Measurements from ENCODE around the gene FBXL15. TPM values are rescaled to one million over a fixed set of nuclear protein-coding genes. Genes with fewer than 3 reads are reported as not detected.

Gene FBXL15
- total and polyA plus RNA-seq, 2 experiments from 2014 or later = 18.5 to 36.1 TPM

- TF ChIP-seq ZNF462 (CRISPR knock-in tag; IDR thresholded peaks at IDR 0.05) (no peak), CREB1 (CRISPR knock-in tag; IDR thresholded peaks at IDR 0.05; ENCODE audit: low read depth) (no peak), STAT1 (IDR thresholded peaks at IDR 0.05; ENCODE audit: unreplicated experiment) (no peak)
Measured at GRCh38 chr10:102403115-102403514, 17.5 kb upstream of the FBXL15 start (continued).

- peaks cover under 1% of the 10 kb centered on the region; the same call in 1 of the 3 replicates for H3K36me3 Mint-ChIP-seq (ENCODE audit: low read depth)
- no peaks in the 10 kb centered on the region for H3K36me3 ChIP-seq (ENCODE audit: insufficient read depth)
- H3K4me1 ChIP-seq (ENCODE audit: insufficient read depth) = peaks cover 5% of the 10 kb centered on the region
- H3K27ac Mint-ChIP-seq = no peak overlapping the region
- H3K9me3 Mint-ChIP-seq = no peaks in the 10 kb centered on the region
- H3K27me3 Mint-ChIP-seq (ENCODE audit: insufficient read depth, low read depth, poor library complexity) = peaks cover 38% of the 10 kb centered on the region
- ATAC-seq (no peak), DNase-seq (ENCODE audit: low spot score) (no peak)
- H3K9me2 ChIP-seq (ENCODE audit: insufficient read depth) = no peaks in the 10 kb centered on the region
- H3K79me2 ChIP-seq (replicated peaks; ENCODE audit: insufficient read depth) = no peaks in the 10 kb centered on the region
- no peak overlapping the region for H2AFZ ChIP-seq
- peaks cover 13% of the 10 kb centered on the region for H3K4me1 Mint-ChIP-seq
- H3K4me3 Mint-ChIP-seq = no peak overlapping the region
- no peak overlapping the region for H3K4me3 ChIP-seq
- H3F3A ChIP-seq (replicated peaks; ENCODE audit: low read depth) = 0 out of 2 replicates have a peak, but pooled peaks cover 9% of the 10 kb centered on the region
- no peak overlapping the region for H3K4me2 ChIP-seq
- no peak overlapping the region for H3K27ac ChIP-seq (ENCODE audit: low read depth)
- no peaks in the 10 kb centered on the region for H4K20me1 ChIP-seq (replicated peaks; ENCODE audit: insufficient read depth)
- peaks cover 23% of the 10 kb centered on the region for H3K27me3 ChIP-seq (ENCODE audit: insufficient read depth)
- no peak for TF ChIP-seq CREB1 (CRISPR knock-in tag; IDR thresholded peaks at IDR 0.05; ENCODE audit: low read depth)
- no peak for TF ChIP-seq REST (IDR thresholded peaks at IDR 0.05; ENCODE audit: unreplicated experiment)
- no peak for TF ChIP-seq NANOG (IDR thresholded peaks at IDR 0.05; ENCODE audit: borderline replicate concordance)
- no peak for TF ChIP-seq STAT1 (IDR thresholded peaks at IDR 0.05; ENCODE audit: unreplicated experiment)
- TF ChIP-seq EZH2 (IDR thresholded peaks at IDR 0.05; ENCODE audit: low read depth, unreplicated experiment) = no peak
- no peak for TF ChIP-seq ZNF114 (CRISPR knock-in tag; IDR thresholded peaks at IDR 0.05)
- no peak for TF ChIP-seq EZH2phosphoT487 (IDR thresholded peaks at IDR 0.05; ENCODE audit: unreplicated experiment)
- TF ChIP-seq JUNB (IDR thresholded peaks at IDR 0.05; ENCODE audit: unreplicated experiment) = no peak
Measured at GRCh38 chr10:102404361-102405107, 16.1 kb upstream of the FBXL15 start.
